Sigmoid colon (tissue), 7 donors: Measurements from ENCODE around the gene AUNIP. TPM values are rescaled to one million over a fixed set of nuclear protein-coding genes. Genes with fewer than 3 reads are reported as not detected.

ENCODE experiments used
- DNase-seq: peaks from one replicate; pipeline ENCODE4 v3.0.0-alpha.2; 2019
- H3K27ac ChIP-seq, 4 donors: fragments of 200-600 bp; sonication (generic); one replicate each; pipeline ENCODE4 v1.5.1; 2016 to 2019; ENCODE audit warnings: mild to moderate bottlenecking in 1 of 4
- H3K27me3 ChIP-seq, 3 donors: fragments of 200-600 bp; sonication (generic); one replicate each; pipeline ENCODE4 v1.5.1; 2019; ENCODE audit warnings: mild to moderate bottlenecking in 1 of 3
- H3K36me3 ChIP-seq, 4 donors: fragments of 200-600 bp; sonication (generic); one replicate each; pipeline ENCODE4 v1.5.1; 2016 to 2019
- H3K4me1 ChIP-seq, 4 donors: fragments of 200-600 bp; sonication (generic); one replicate each; pipeline ENCODE4 v1.5.1; 2017 to 2019
- H3K4me3 ChIP-seq, 4 donors: fragments of 200-600 bp; sonication (generic); one replicate each; pipeline ENCODE4 v1.5.1; 2017 to 2019; ENCODE audit warnings: mild to moderate bottlenecking in 2 of 4, moderate library complexity in 1 of 4
- H3K9me3 ChIP-seq, 4 donors: fragments of 200-600 bp in 3 of 4; sonication (generic) in 3 of 4; one replicate each; pipeline versions ENCODE4 v1.5.1 to v1.6.1; 2013 to 2019
- EP300 ChIP-seq, 4 donors: sonication (generic); formaldehyde crosslinking; IDR thresholded peaks; one replicate each; pipeline ENCODE4 v1.6.1; 2017; ENCODE audit warnings: antibody characterized with exemption in 4 of 4
- POLR2A ChIP-seq, 2 donors: fragments of 450-650 bp; IDR thresholded peaks; one replicate each; pipeline ENCODE4 v1.6.1; 2016; ENCODE audit warnings: antibody characterized with exemption in 2 of 2, mild to moderate bottlenecking in 2 of 2, moderate library complexity in 2 of 2
- POLR2AphosphoS5 ChIP-seq, 4 donors: sonication (generic); formaldehyde crosslinking; IDR thresholded peaks; one replicate each; pipeline ENCODE4 v1.6.1; 2017; ENCODE audit warnings: antibody characterized with exemption in 4 of 4
- WGBS, 2 donors: extraction: QIAGEN DNeasy Blood & Tissue Kit; methylation state at CpG; one replicate each; pipeline ENCODE4 v1.1.7; 2013; 5-methylcytosine and 5-hydroxymethylcytosine counted together
- intact Hi-C: fragments of 100-400 bp; cut with DNase I; formaldehyde crosslinking; loops from one replicate; pipeline ENCODE4 v1.15.1; 2023
- polyA plus RNA-seq, 3 donors: library from polyadenylated mRNA; stranded (reverse); fragments of 200-250 nt; gene quantifications; one replicate each; pipeline ENCODE4 v1.2.3, GENCODE V29; 2013
- total RNA-seq, 4 donors: library from RNA; depleted of rRNA; stranded (reverse); fragments of >200 nt; gene quantifications; one replicate each; pipeline ENCODE4 v1.1.0, GENCODE V29; 2016
- TF ChIP-seq, protein P1 (sequence below), 4 experiments: fragments of 450-650 bp in 3 of 4; fragments of 200-600 bp in 1 of 4; IDR thresholded peaks; one replicate each; pipeline ENCODE4 v1.5.1; 2016 to 2019; ENCODE audit warnings: antibody characterized with exemption in 4 of 4, mild to moderate bottlenecking in 3 of 4, moderate library complexity in 2 of 4
- donor health status: healthy with polysubstance abuse.
- donor health status: Bipolar disorder and iron deficiency.
- donor health status: healthy.

The AUNIP gene
- total and polyA plus RNA-seq, 7 donors, result 0.46 to 1.9 TPM; not detected in 5

DNA sequence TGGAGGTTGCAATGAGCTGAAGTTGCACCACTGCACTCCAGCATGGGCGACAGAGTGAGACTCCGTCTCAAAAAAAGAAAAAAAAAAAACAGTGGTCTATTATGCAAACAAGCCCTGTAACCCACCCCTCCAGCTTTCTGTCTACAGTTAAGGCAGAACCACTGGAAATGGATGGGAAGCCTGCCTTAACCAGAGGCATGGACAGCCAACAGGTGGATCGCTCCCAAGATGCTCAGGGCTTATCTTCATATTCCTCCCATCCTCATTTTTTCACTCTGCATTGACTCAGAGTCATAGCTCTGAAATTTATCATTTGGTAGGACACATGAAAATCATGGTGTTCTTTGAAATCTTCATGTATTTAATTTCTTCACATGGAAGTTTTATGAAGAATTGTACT lies 30.8 kb downstream of the AUNIP start:
- H3K27ac ChIP-seq, result no peak overlapping the region
- H3K27me3 ChIP-seq, result no peaks in the 10 kb centered on the region
- peaks cover 46 to 86% (median 75%) of the 10 kb centered on the region in 4 donors for H3K36me3 ChIP-seq
- no peaks in the 10 kb centered on the region for H3K4me1 ChIP-seq
- WGBS, 2 donors, result 57 to 64% methylated on average over 3 of the region's 3 CpGs
- DNase-seq, result no peak
- H3K9me3 ChIP-seq, result no peaks in the 10 kb centered on the region
- no peak overlapping the region for H3K4me3 ChIP-seq
- TF ChIP-seq, protein P1, sequence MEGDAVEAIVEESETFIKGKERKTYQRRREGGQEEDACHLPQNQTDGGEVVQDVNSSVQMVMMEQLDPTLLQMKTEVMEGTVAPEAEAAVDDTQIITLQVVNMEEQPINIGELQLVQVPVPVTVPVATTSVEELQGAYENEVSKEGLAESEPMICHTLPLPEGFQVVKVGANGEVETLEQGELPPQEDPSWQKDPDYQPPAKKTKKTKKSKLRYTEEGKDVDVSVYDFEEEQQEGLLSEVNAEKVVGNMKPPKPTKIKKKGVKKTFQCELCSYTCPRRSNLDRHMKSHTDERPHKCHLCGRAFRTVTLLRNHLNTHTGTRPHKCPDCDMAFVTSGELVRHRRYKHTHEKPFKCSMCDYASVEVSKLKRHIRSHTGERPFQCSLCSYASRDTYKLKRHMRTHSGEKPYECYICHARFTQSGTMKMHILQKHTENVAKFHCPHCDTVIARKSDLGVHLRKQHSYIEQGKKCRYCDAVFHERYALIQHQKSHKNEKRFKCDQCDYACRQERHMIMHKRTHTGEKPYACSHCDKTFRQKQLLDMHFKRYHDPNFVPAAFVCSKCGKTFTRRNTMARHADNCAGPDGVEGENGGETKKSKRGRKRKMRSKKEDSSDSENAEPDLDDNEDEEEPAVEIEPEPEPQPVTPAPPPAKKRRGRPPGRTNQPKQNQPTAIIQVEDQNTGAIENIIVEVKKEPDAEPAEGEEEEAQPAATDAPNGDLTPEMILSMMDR (IDR thresholded peaks at IDR 0.05), result no peak
- TF ChIP-seq POLR2A (IDR thresholded peaks at IDR 0.05) (no peak), EP300 (IDR thresholded peaks at IDR 0.05) (no peak), POLR2AphosphoS5 (IDR thresholded peaks at IDR 0.05) (no peak)
- intact Hi-C loops, result no loop called here

DNA sequence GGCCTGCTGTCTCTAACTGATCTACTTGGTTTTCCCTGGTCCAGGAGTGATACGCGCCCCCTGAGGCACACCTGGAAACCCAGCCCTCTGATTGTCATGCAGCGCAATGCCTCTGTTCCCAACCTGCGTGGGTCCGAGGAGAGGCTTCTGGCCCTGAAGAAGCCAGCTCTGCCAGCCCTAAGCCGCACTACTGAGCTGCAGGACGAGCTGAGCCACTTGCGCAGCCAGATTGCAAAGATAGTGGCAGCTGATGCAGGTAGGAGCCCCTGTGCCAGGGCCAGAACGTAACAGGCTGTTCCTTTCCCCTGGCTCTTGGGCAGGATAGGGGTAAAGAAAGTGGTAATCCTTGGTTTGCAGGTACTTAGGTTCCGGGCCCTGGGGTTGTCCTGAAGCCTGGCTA lies 32.7 kb downstream of the AUNIP start:
- H3K27me3 ChIP-seq, result no peaks in the 10 kb centered on the region
- no peak overlapping the region for H3K4me3 ChIP-seq
- TF ChIP-seq, protein P1 (IDR thresholded peaks at IDR 0.05), result no peak
- TF ChIP-seq POLR2A (IDR thresholded peaks at IDR 0.05) (no peak), EP300 (IDR thresholded peaks at IDR 0.05) (no peak), POLR2AphosphoS5 (IDR thresholded peaks at IDR 0.05) (no peak)
- H3K36me3 ChIP-seq, result peaks cover 31 to 72% (median 58%) of the 10 kb centered on the region in 4 donors
- H3K27ac ChIP-seq, result no peak overlapping the region
- intact Hi-C loops, result no loop called here
- peaks cover 0 to 11% (median 8%) of the 10 kb centered on the region in 4 donors for H3K4me1 ChIP-seq
- WGBS, 2 donors, result 97 to 98% methylated on average over 10 of the region's 10 CpGs
- H3K9me3 ChIP-seq, result no peaks in the 10 kb centered on the region
- DNase-seq, result no peak

DNA sequence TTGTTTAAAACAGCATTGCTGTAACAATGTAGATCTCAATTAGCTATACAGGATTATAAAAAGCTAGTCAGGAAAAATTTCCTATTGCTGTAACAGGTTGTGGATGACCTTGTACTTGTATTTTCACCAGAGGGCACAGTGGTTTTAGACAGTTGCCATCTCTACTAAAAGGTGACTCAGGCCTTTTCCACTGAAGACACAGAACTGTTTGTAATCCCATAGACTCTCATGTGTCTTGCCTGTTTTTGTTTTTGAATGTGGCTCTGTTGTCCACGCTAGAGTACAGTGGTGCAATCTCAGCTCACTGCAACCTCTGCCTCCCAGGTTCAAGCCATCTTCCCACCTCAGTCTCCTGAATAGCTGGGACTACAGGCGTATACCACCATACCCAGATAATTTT lies 33.7 kb downstream of the AUNIP start:
- TF ChIP-seq, protein P1 (IDR thresholded peaks at IDR 0.05), result no peak
- no peak for TF ChIP-seq EP300 (IDR thresholded peaks at IDR 0.05)
- no peak for TF ChIP-seq POLR2AphosphoS5 (IDR thresholded peaks at IDR 0.05)
- TF ChIP-seq POLR2A (IDR thresholded peaks at IDR 0.05), result no peak
- peaks cover 0 to 21% (median 17%) of the 10 kb centered on the region in 4 donors for H3K4me1 ChIP-seq
- H3K9me3 ChIP-seq, result no peaks in the 10 kb centered on the region
- 94 to 95% methylated on average over 2 of the region's 2 CpGs for WGBS, 2 donors
- H3K4me3 ChIP-seq, result no peak overlapping the region
- peaks cover 21 to 63% (median 49%) of the 10 kb centered on the region in 4 donors for H3K36me3 ChIP-seq
- no peaks in the 10 kb centered on the region for H3K27me3 ChIP-seq
- intact Hi-C loops, result no loop called here
- no peak for DNase-seq
- H3K27ac ChIP-seq, result no peak overlapping the region

DNA sequence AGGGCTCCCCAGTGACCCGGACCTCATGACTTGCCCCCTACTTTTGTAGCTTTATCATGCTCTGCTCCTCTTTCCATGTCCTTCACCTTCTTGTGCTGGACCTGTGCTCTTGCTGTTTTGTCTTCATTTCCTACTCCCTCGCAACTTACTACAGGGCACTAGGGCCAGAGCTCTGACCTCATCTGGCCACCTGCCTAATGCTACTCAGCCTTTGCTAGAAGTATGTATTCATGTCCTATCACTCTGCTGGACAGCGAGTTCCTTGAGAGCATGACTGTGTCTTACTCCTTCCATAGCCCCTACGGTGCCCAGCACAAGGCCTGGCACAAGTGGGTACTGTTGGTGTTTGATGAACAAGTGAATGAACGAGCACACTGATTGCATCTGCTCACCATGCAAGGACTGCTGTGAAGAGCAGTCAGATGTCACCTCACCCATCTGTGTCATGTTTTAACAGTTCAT lies 37.6 kb downstream of the AUNIP start:
- Histone ChIP-seq H3K27ac (peak overlapping the region in 2 of 4 donors; percentile 91 to 96), H3K27me3 (no peaks in the 10 kb centered on the region), H3K4me3 (peak overlapping the region in 1 of 4 donors; percentile 97), H3K36me3 (peaks cover 0 to 26% (median 10%) of the 10 kb centered on the region in 4 donors), H3K4me1 (peaks cover 2 to 35% (median 29%) of the 10 kb centered on the region in 4 donors), H3K9me3 (no peaks in the 10 kb centered on the region)
- 83 to 84% methylated on average over 5 of the region's 5 CpGs for WGBS, 2 donors
- no peak for DNase-seq
- no peak for TF ChIP-seq POLR2A (IDR thresholded peaks at IDR 0.05)
- no peak for TF ChIP-seq POLR2AphosphoS5 (IDR thresholded peaks at IDR 0.05)
- no peak for TF ChIP-seq EP300 (IDR thresholded peaks at IDR 0.05)
- TF ChIP-seq, protein P1 (IDR thresholded peaks at IDR 0.05), result no peak
- intact Hi-C loops, result loop anchor here (5.0 kb wide), 1 partner anchor 176 kb away; the partner anchor contains the start of gene PAFAH2

DNA sequence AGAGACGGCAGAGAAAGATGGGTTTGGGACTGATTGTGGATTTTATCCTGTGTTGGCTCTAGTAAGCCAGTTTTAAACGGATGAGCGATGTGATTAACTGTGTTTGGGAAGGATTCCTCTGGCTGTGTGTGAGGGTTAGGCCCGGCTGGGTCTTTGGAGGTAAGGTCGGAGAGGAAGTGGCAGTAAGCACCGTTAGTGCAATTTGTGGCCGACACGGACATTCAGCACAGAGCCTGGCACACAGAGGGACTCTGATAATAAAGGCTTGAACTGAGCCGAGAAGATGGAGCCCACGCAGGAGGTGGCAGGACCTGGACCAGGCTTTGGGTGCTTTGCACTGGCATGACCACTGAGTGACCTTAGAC lies 38.2 kb downstream of the AUNIP start:
- Histone ChIP-seq H3K4me3 (peak overlapping the region; percentile 78 to 97 (median 92)), H3K4me1 (peaks cover 2 to 35% (median 29%) of the 10 kb centered on the region in 4 donors), H3K36me3 (peaks cover 0 to 26% (median 5%) of the 10 kb centered on the region in 4 donors), H3K27me3 (no peaks in the 10 kb centered on the region), H3K27ac (peak overlapping the region; percentile 90 to 96 (median 91)), H3K9me3 (no peaks in the 10 kb centered on the region)
- TF ChIP-seq, protein P1 (IDR thresholded peaks at IDR 0.05), result no peak
- TF ChIP-seq POLR2A (IDR thresholded peaks at IDR 0.05), result no peak
- no peak for TF ChIP-seq EP300 (IDR thresholded peaks at IDR 0.05)
- no peak for TF ChIP-seq POLR2AphosphoS5 (IDR thresholded peaks at IDR 0.05)
- DNase-seq, result no peak
- intact Hi-C loops, result loop anchor here (5.0 kb wide), 1 partner anchor 176 kb away; the partner anchor contains the start of gene PAFAH2
- 30 to 31% methylated on average over 10 of the region's 10 CpGs for WGBS, 2 donors
